Right lobe of liver (tissue), 6 donors: ENCODE measurements around the gene HBEGF. TPM values are rescaled to one million over a fixed set of nuclear protein-coding genes. Genes with fewer than 3 reads are reported as not detected.

ENCODE experiments used
- ATAC-seq, 4 donors: fragments of 200-7000 bp; cut with Tn5 transposase; one replicate each; pipeline ENCODE4 v1.9.1; 2020; ENCODE audit warnings: mild to moderate bottlenecking in 4 of 4, moderate library complexity in 4 of 4
- DNase-seq, 3 donors: peaks; one replicate each; pipeline ENCODE4 v3.0.0-alpha.2; 2020
- H3K27ac ChIP-seq, 3 donors: fragments of 200-600 bp; one replicate each; pipeline ENCODE4 v1.8.0; 2022
- H3K27me3 ChIP-seq, 2 donors: fragments of 200-600 bp; one replicate each; pipeline ENCODE4 v1.8.0; 2022
- H3K36me3 ChIP-seq, 4 donors: fragments of 200-600 bp; sonication (generic) in 1 of 4; one replicate each; pipeline versions ENCODE4 v1.5.1 to v1.8.0; 2017 to 2022; ENCODE audit warnings: control low read depth in 1 of 4
- H3K4me1 ChIP-seq, 4 donors: fragments of 200-600 bp; sonication (generic) in 1 of 4; one replicate each; pipeline versions ENCODE4 v1.5.1 to v1.8.0; 2017 to 2022; ENCODE audit warnings: control low read depth in 1 of 4
- H3K4me3 ChIP-seq, 3 donors: fragments of 200-600 bp; one replicate each; pipeline ENCODE4 v1.8.0; 2022
- H3K9me3 ChIP-seq, 4 donors: fragments of 200-600 bp; sonication (generic) in 1 of 4; one replicate each; pipeline versions ENCODE4 v1.5.1 to v1.8.0; 2017 to 2022; ENCODE audit warnings: control low read depth in 1 of 4
- POLR2A ChIP-seq: fragments of 450-650 bp; IDR thresholded peaks from one replicate; pipeline ENCODE4 v1.6.1; 2017; ENCODE audit warnings: antibody characterized with exemption, mild to moderate bottlenecking
- WGBS: methylation state at CpG from one replicate; pipeline ENCODE4 v1.1.6; 2018; ENCODE audit warnings: low coverage, low lambda C conversion rate; ENCODE audit not compliant: insufficient coverage; ENCODE audit errors: missing lambda C conversion rate; 5-methylcytosine and 5-hydroxymethylcytosine counted together
- intact Hi-C, 2 donors: fragments of 100-400 bp; cut with DNase I; formaldehyde crosslinking; loops; one replicate each; pipeline versions ENCODE4 v1.11.2 to v1.14.1; 2022
- total RNA-seq, 6 experiments: library from RNA; depleted of rRNA in 2 of 6; stranded (reverse); fragments of >200 nt in 2 of 6; fragmentation: NEBNext Ultra II Directional in 3 of 6; extraction: Animal tissue kit (Norgen Biotek cat#: 25700) in 3 of 6; gene quantifications; one replicate each; pipeline versions ENCODE4 v1.1.0 to v1.2.4, GENCODE V29; 2016 to 2023
- TF ChIP-seq, protein P1 (sequence below), 4 donors: fragments of 200-600 bp in 3 of 4; fragments of 450-650 bp in 1 of 4; IDR thresholded peaks; one replicate each; pipeline versions ENCODE4 v1.5.1 to v1.8.0; 2016 to 2022; ENCODE audit warnings: antibody characterized with exemption in 4 of 4, mild to moderate bottlenecking in 2 of 4
- donor health status: DM: no; HTN: yes; CAD: no.
- donor health status: DM: no; HTN: no; CAD: no.
- donor health status: DM: no; HTN: no; CAD: no.
- donor health status: DM: no; HTN: yes; CAD: no.
- donor health status: DM: no; HTN: yes; CAD: no.

Gene HBEGF
- total RNA-seq, 6 experiments from 2014 or later: 0.42 to 1.8 (median 0.78) TPM

DNA sequence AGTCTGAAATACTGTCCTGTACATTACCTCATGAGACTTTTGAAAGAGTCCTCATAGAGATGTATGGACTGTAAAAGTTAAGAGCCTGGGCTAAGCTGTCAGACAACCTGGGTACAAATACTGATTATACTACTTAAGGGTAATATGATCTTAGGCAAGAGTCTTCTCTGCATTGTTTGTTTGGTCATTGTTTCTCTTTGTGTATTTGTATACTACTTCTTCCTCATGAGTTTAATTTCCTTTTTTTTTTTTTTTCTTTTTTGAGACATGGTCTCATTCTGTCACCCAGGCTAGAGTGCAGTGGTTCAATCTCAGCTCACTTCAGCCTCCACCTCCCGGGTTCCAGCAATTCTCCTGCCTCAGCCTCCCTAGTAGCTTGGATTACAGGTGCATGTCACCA lies 40.9 kb downstream of the HBEGF start:
- TF ChIP-seq, protein P1, sequence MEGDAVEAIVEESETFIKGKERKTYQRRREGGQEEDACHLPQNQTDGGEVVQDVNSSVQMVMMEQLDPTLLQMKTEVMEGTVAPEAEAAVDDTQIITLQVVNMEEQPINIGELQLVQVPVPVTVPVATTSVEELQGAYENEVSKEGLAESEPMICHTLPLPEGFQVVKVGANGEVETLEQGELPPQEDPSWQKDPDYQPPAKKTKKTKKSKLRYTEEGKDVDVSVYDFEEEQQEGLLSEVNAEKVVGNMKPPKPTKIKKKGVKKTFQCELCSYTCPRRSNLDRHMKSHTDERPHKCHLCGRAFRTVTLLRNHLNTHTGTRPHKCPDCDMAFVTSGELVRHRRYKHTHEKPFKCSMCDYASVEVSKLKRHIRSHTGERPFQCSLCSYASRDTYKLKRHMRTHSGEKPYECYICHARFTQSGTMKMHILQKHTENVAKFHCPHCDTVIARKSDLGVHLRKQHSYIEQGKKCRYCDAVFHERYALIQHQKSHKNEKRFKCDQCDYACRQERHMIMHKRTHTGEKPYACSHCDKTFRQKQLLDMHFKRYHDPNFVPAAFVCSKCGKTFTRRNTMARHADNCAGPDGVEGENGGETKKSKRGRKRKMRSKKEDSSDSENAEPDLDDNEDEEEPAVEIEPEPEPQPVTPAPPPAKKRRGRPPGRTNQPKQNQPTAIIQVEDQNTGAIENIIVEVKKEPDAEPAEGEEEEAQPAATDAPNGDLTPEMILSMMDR (IDR thresholded peaks at IDR 0.05): no peak
- TF ChIP-seq POLR2A: no peak
- WGBS: 80% methylated on average over 1 of the region's 1 CpG
- ATAC-seq (no peak), DNase-seq (no peak)
- Histone ChIP-seq H3K36me3 (no peaks in the 10 kb centered on the region), H3K4me3 (no peak overlapping the region), H3K4me1 (peaks cover 0 to 14% (median 3%) of the 10 kb centered on the region in 4 donors), H3K27ac (no peak overlapping the region), H3K27me3 (no peaks in the 10 kb centered on the region), H3K9me3 (no peaks in the 10 kb centered on the region)
- intact Hi-C loops: no loop called here

DNA sequence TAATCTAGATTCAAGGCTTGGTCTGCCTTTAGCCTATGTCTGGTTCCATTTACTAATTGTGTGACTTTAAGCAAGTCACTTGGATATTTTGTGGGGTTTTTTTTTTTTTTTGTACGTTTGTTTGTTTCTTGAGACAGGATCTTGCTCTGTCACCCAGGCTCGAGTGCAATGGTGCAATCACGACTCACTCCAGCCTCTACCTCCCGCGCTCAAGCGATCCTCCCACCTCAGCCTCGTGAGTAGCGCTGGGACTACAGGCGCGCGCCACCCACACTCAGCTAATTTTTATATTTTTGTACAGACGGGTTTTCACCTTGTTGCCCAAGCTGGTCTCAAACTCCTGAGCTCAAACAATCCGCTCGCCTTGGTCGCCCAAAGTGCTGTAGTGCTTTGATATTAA lies 42.4 kb downstream of the HBEGF start:
- intact Hi-C loops: no loop called here
- TF ChIP-seq, protein P1 (IDR thresholded peaks at IDR 0.05): no peak
- TF ChIP-seq POLR2A: no peak
- ATAC-seq: no peak
- Histone ChIP-seq H3K27ac (no peak overlapping the region), H3K4me3 (no peak overlapping the region), H3K4me1 (peaks cover 0 to 14% (median 3%) of the 10 kb centered on the region in 4 donors), H3K9me3 (no peaks in the 10 kb centered on the region), H3K36me3 (no peaks in the 10 kb centered on the region), H3K27me3 (no peaks in the 10 kb centered on the region)
- 81% methylated on average over 14 of the region's 15 CpGs for WGBS
- no peak for DNase-seq

DNA sequence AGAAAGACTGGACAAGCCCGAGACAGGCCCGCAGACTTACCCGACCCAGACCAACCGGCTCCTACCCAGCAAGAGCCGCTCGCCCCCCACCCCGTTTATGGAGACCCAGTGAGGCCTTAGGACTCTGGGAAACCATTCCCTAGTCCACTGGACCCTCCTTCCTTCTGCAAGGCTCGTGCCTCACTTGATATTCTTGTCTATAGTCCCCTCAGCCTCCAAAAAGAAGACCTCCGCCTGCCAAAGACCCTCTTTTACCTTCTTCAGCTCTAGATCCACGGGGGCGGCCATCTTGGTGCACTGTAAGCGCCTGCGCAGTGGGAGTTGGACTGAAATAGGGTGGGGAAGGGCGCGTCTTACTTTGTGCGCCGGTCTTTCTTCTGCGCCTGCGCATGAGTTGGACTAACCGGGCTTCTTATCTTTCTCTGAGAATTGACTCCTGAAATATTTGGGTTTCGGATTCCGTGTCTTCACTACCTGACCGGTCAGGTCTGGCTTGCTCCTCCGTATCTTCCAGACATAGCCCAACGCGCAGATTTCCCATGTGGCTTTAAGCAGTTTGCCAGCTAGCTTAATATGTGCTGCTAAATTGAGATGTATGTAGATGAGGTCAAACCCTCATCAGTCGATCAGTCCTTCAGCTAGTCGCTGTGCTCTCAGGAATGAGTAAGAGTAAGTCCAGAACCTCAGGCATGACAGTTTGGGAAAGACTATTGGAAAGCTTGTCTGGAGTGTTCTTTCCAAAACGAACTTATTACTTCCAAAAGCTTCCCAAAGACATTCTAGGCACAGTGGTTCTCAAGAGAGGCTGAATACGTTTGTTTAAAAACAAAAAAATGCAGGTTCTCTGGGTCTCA lies 43.4 kb downstream of the HBEGF start, which contains the start of gene PFDN1:
PFDN1 (minus strand) TSS at position 316 of the 854 bp plus-strand sequence; CDS start at position 288, 28 bp downstream.
- Histone ChIP-seq H3K4me3 (peak within 1 kb of the TSS; percentile 76 to 79 (median 76)), H3K36me3 (no peaks in the 10 kb centered on the region), H3K9me3 (no peaks in the 10 kb centered on the region), H3K27me3 (no peaks in the 10 kb centered on the region), H3K4me1 (peaks cover 0 to 14% (median 3%) of the 10 kb centered on the region in 4 donors), H3K27ac (peak within 1 kb of the TSS; percentile 55 to 76 (median 74))
- peak; percentile 98 to 99 (median 98) for ATAC-seq
- TF ChIP-seq POLR2A: no peak
- TF ChIP-seq, protein P1 (IDR thresholded peaks at IDR 0.05): no peak
- DNase-seq: peak; percentile 94 to 96 (median 95)
- WGBS: 1% methylated on average over 30 of the region's 30 CpGs
- intact Hi-C loops: no loop called here

DNA sequence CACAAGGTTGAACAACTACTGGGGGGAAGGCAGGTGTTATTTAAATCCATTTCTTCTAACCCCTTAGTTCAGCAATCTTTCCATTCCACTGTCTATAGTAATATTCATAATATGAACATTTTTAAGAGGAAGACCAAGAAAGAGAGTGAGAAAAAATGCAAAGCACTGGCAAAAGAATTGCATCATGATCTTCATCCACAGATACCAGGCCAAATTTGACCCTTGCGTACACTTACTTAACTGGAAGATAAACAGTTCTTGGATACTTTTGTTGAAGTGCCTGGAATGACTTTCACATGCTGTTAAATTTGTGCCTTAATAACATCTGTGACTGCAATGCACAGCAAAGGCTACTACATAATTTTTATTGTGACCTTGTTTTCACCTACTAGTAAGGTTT lies 45.3 kb downstream of the HBEGF start:
- ATAC-seq: peak in 1 of 4 donors; percentile 13
- Histone ChIP-seq H3K36me3 (no peaks in the 10 kb centered on the region), H3K4me3 (no peak overlapping the region), H3K9me3 (no peaks in the 10 kb centered on the region), H3K27me3 (no peaks in the 10 kb centered on the region), H3K27ac (no peak overlapping the region), H3K4me1 (peaks cover 0 to 14% (median 3%) of the 10 kb centered on the region in 4 donors)
- 21% methylated on average over 1 of the region's 1 CpG for WGBS
- intact Hi-C loops: no loop called here
- TF ChIP-seq POLR2A: no peak
- TF ChIP-seq, protein P1 (IDR thresholded peaks at IDR 0.05): no peak
- no peak for DNase-seq
